Measurements from ENCODE around the gene PMIS2. TPM values are rescaled to one million over a fixed set of nuclear protein-coding genes. Genes with fewer than 3 reads are reported as not detected.

The PMIS2 gene
- total and polyA plus RNA-seq, 5 experiments from 2014 or later: not detected

DNA sequence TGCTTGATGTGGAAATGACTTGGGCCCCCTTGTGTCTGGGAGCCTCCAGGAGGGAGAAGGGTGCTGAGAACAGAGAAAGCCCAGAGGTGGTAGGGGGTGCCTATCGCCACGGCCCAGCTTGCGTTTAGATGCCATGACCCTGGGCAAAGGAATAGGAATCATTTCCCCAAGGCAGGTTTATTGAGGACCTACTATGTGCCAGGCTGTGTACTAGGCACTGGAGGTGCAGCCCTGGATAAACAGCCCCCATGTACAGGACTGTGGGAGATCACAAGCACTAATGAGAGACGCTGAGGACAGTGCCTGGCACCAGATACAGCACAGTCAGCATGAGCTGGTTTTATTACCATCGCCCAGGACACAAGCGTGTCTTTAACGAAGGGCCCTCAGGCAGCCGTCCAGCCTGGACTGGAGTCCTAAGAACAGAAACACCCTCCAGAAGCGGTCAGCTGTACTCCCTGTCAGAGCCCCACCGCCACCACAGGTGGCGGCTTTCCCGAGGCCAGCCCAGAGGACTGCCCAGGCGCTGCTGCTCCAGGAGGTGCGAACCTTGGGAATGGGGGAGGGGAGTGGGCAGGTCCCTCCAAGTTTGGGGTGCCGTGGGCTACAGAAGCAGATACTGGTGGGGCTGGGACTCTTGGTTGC is 36.0 kb upstream of the PMIS2 start:
- peaks cover 17 to 28% (median 25%) of the 10 kb centered on the region in 4 donors for H3K4me1 Mint-ChIP-seq
- POLR2A ChIA-PET: interaction anchor here (0.6 kb wide), 1 partner anchor 33 kb away, joined by 4 read pairs; no protein-coding TSS in a partner anchor
- peak in 1 of 10 donors; percentile 43 for DNase-seq
- ATAC-seq: no peak
- H3K36me3 Mint-ChIP-seq: peaks cover 0 to 8% (median 0%) of the 10 kb centered on the region in 3 donors
- peaks cover 0 to 1% (median 0%) of the 10 kb centered on the region in 5 donors for H3K27me3 Mint-ChIP-seq
- H3K9me3 Mint-ChIP-seq: no peaks in the 10 kb centered on the region
- no peak overlapping the region for H3K4me3 Mint-ChIP-seq
- H3K27ac Mint-ChIP-seq: peak overlapping the region in 1 of 10 donors; percentile 22

DNA sequence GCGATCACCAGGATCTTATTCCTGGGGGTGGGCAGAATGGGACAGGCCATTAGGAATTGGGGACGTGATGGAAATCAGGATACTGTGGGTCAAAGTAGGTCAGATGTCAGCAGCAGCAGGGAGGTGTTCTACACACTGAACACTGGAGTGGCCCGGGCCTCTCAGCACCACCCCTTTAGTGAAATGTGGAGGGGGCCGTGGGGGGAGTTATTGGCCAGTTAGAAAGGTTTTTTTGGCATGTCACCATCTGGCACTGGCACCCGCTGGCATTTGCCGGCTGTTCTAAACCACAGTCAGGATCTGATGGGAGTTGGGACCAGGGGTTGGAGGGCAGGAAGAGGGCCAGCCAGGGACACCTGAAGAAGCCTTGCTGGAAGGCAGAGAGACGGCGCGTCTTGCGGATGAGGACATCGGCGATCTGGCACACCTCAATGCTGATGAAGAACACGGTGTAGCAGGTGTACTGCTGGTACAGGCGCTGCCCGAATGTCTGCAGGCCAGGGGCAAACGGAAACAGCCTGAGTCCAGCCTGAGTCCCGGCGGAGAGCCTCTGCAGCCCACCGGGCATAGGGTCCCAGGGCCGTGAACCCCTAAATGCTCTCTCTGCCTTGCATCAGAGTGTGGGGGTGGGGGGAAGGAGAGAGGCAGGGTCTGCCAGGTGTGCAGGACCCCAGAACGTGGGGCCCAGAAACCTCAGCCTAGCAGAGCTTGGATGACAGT is 34.7 kb upstream of the PMIS2 start:
- H3K4me3 Mint-ChIP-seq: no peak overlapping the region
- no peaks in the 10 kb centered on the region for H3K9me3 Mint-ChIP-seq
- ATAC-seq (no peak), DNase-seq (peak in 1 of 10 donors; percentile 41)
- POLR2A ChIA-PET: no interaction called here
- peaks cover 16 to 25% (median 22%) of the 10 kb centered on the region in 4 donors for H3K4me1 Mint-ChIP-seq
- H3K36me3 Mint-ChIP-seq: peaks cover 0 to 8% (median 0%) of the 10 kb centered on the region in 3 donors
- no peak overlapping the region for H3K27ac Mint-ChIP-seq
- H3K27me3 Mint-ChIP-seq: peaks cover 0 to 5% (median 0%) of the 10 kb centered on the region in 5 donors

DNA sequence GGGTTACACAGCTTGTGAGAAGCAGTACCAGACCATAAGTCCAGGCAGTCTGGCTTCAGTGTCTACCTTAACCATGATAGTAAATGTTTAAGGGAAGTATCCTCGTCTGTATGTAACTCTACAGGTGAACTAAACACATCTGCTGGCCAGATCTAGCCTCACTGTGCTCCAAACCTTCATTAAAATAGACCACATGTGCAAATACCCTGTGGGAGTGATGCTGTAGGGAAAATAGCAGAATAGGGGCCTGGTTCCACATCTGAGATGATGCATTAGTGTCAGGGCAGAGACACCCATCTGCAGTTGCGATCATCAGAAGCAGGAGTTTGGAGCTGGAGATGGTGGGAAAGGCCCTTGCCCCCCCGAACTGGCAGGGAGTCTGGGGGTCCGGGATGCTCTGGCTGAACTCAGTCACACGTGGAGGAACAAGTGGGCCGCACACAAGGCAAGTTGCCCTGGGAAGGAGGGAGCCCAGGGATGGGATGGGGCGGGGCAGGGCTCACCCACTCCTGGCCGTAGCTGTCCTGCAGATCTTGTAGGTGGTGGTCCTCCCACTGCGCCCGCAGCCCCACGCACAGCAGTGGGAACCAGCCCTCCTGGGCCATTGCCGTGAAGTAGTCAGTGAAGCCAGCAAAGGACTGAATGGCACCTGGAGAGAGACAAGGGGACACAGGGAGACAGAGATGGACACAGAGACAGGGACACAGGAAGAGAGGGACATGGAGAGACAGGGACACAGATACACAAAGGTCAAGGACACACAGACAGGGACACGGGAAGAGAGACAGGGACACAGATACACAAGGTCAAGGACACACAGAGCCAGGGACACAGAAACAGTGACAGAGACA is 33.2 kb upstream of the PMIS2 start:
- Mint-ChIP-seq H3K4me1 (peaks cover 12 to 22% (median 15%) of the 10 kb centered on the region in 4 donors), H3K27me3 (peaks cover 0 to 11% (median 3%) of the 10 kb centered on the region in 5 donors), H3K4me3 (no peak overlapping the region), H3K27ac (peak overlapping the region in 1 of 10 donors; percentile 78), H3K9me3 (no peaks in the 10 kb centered on the region), H3K36me3 (peaks cover 0 to 5% (median 0%) of the 10 kb centered on the region in 3 donors)
- POLR2A ChIA-PET: no interaction called here
- DNase-seq (peak in 1 of 10 donors; percentile 42), ATAC-seq (no peak)

DNA sequence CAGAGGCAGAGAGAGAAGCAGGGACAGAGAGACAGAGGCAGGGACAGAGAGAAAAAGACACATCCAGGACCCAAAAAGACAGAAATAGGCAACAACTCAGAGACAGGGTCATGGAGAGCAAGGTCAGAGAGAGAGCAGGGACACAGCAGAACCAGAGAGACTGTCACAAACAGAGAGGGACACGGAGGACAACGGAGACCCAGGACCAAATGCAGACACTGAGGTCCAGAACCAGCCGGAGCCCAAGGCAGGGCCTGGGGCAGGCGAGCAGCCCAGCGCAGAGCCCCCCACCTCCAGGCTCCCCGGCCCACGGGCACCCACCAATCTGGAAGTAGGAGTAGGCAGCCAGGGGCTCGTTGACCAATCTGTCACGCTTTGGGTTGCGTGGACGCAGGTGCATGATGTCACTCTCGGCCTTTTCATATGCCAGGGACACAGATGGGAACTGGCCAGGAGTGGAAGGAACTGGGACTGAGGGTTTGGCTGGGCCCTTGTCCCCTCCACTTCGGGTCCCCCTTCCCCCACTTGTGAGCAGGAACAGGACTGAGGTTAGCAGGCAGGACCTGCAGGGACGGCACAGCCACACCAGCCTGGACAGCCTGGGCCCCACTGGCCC is 32.5 kb upstream of the PMIS2 start:
- peak overlapping the region in 1 of 10 donors; percentile 22 for H3K27ac Mint-ChIP-seq
- H3K4me3 Mint-ChIP-seq: no peak overlapping the region
- ATAC-seq (no peak), DNase-seq (peak in 1 of 10 donors; percentile 27)
- H3K27me3 Mint-ChIP-seq: peaks cover 0 to 13% (median 3%) of the 10 kb centered on the region in 5 donors
- POLR2A ChIA-PET: no interaction called here
- peaks cover 13 to 23% (median 15%) of the 10 kb centered on the region in 4 donors for H3K4me1 Mint-ChIP-seq
- H3K36me3 Mint-ChIP-seq: peaks cover 0 to 1% (median 0%) of the 10 kb centered on the region in 3 donors
- H3K9me3 Mint-ChIP-seq: no peaks in the 10 kb centered on the region

DNA sequence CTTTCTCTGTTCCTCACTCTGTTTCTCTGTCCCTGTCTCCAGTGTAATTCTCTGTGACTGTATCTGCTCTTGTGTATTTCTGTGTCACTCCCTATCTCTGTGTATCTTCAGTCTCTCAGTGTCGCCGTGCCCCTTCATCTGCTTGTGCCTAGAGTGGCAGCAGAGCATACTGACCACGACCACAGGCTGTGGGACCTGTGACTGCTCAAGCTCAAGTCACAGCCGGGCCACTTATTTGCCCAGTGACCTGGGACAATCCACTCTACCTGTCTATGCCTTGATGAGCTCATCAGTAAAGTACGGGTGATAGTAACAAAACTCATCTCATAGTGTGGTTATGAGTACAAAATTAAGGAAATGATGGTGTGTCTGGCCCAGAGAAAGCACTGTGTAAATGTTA is 31.9 kb upstream of the PMIS2 start:
- peaks cover 7 to 17% (median 15%) of the 10 kb centered on the region in 4 donors for H3K4me1 Mint-ChIP-seq

DNA sequence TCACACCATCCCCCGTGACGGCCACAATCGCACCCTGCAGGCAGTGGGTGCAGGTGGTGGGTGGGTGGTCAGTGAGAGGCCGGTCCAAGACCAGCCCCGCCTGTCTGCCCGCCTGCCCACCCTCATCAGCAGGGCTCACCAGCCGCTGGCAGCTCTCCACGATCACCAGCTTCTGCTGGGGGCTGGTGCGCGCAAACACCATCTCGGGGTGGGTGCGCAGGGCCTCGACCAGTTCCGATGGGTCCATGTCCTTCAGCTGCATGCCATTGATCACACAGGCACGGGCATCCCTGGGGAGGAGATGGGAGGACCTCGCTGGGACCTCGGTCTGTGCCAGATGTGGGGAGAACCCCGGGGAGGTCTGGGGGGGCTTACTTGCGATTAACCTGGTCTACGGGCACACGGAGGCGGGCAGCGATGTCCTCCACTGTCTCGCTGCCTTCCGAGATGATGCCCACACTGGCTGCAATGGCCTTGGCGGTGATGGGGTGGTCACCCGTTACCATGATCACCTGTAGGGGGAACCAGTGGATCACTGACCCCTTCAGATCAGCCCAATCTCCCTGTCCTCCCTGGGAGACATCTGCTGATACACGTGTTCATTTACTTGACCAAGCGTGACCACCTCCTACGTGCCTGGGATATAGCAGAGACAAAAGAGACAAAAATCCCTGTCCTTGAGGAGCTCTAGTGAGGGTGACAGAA is 30.5 kb upstream of the PMIS2 start:
- Mint-ChIP-seq H3K4me3 (peak overlapping the region in 1 of 10 donors; percentile 51), H3K4me1 (peaks cover 10 to 14% (median 12%) of the 10 kb centered on the region in 4 donors), H3K36me3 (no peaks in the 10 kb centered on the region), H3K27me3 (peaks cover 11 to 25% (median 15%) of the 10 kb centered on the region in 5 donors), H3K9me3 (no peaks in the 10 kb centered on the region), H3K27ac (no peak overlapping the region)
- ATAC-seq (no peak), DNase-seq (peak in 1 of 10 donors; percentile 60)
- POLR2A ChIA-PET: no interaction called here

More for the DNA sequence above, 31.9 kb upstream of the PMIS2 start:
- peak in 1 of 10 donors; percentile 27 for DNase-seq
- H3K36me3 Mint-ChIP-seq: no peaks in the 10 kb centered on the region
- ATAC-seq: no peak
- H3K9me3 Mint-ChIP-seq: no peaks in the 10 kb centered on the region
- H3K4me3 Mint-ChIP-seq: peak overlapping the region in 1 of 10 donors; percentile 9
- peak overlapping the region in 1 of 10 donors; percentile 16 for H3K27ac Mint-ChIP-seq
- peaks cover 0 to 16% (median 4%) of the 10 kb centered on the region in 5 donors for H3K27me3 Mint-ChIP-seq
- POLR2A ChIA-PET: no interaction called here

DNA sequence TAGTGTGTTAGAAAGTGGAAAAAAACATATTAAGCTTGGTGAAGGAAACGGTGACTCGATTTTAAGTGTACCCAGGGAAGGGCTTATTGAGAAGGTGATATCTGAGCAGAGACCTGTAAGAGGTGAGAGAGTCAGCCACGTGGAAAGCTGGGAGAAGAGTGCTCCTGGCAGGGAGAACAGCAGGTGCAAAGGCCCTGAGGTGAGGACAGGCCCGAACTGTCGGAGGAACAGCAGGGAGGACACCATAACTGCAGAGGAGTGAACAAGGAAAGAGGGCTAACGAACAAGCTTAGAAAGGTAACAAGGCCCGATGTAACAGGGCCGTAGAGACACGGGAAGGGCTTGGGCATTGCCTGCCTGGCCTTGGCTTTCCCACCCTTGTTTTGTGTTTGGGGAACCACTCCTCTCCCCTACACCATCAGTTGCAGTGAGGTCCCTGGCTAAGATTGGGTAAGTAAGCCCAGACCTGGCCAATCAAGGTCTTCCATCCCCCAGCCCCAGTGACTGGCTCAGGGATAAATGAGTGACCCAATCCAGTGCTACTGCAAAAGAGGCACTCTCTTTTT is 29.9 kb upstream of the PMIS2 start:
- POLR2A ChIA-PET: no interaction called here
- Mint-ChIP-seq H3K4me3 (peak overlapping the region in 4 of 10 donors; percentile 0 to 50 (median 17)), H3K27me3 (peaks cover 15 to 32% (median 21%) of the 10 kb centered on the region in 5 donors)

DNA sequence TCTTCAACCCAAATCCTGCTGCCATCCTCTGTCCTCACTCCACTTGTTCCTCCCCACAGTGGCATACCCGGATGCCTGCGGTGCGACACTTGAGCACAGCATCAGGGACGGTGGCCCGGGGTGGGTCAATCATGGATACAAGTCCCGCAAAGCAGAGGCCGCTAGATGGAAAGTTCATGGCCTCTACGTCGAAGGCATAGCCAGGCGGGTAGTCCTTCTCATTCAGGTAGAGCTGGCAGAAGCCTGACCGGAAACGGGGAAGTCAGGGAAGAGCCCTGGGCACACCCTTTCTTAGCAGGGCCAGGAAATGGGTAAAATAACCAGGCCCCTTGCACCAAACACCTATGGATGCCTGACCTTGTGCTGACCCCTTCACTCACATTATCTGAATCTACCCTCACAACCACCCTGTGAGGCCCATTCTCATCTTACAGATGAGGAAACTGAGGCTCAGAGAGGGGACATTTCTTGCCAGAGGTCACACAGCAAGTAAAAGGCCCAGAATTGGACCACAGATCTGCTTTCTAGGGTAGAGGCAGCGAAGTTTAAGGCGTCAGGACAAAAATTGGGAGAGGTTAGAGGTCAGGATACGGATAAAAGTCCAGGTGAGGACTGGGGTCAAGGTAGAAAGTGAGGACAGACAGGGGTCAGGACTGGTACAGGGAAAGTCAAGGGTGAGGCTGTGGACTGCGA is 29.0 kb upstream of the PMIS2 start:
- ATAC-seq: no peak
- POLR2A ChIA-PET: interaction anchor here (0.7 kb wide), 2 partner anchors 40 to 147 kb away, joined by 4 to 5 read pairs; partner anchors contain the start of gene ZBTB32
- no peaks in the 10 kb centered on the region for H3K9me3 Mint-ChIP-seq
- H3K36me3 Mint-ChIP-seq: no peaks in the 10 kb centered on the region
- no peak for DNase-seq
- H3K27me3 Mint-ChIP-seq: peaks cover 21 to 40% (median 30%) of the 10 kb centered on the region in 5 donors
- H3K4me1 Mint-ChIP-seq: peaks cover 10 to 14% (median 12%) of the 10 kb centered on the region in 4 donors
- peak overlapping the region; percentile 39 to 85 (median 77) for H3K4me3 Mint-ChIP-seq
- H3K27ac Mint-ChIP-seq: no peak overlapping the region

More for the DNA sequence above, 29.9 kb upstream of the PMIS2 start:
- DNase-seq: peak in 1 of 10 donors; percentile 18
- H3K9me3 Mint-ChIP-seq: no peaks in the 10 kb centered on the region
- peaks cover 10 to 14% (median 12%) of the 10 kb centered on the region in 4 donors for H3K4me1 Mint-ChIP-seq
- H3K36me3 Mint-ChIP-seq: no peaks in the 10 kb centered on the region
- ATAC-seq: no peak
- H3K27ac Mint-ChIP-seq: no peak overlapping the region

DNA sequence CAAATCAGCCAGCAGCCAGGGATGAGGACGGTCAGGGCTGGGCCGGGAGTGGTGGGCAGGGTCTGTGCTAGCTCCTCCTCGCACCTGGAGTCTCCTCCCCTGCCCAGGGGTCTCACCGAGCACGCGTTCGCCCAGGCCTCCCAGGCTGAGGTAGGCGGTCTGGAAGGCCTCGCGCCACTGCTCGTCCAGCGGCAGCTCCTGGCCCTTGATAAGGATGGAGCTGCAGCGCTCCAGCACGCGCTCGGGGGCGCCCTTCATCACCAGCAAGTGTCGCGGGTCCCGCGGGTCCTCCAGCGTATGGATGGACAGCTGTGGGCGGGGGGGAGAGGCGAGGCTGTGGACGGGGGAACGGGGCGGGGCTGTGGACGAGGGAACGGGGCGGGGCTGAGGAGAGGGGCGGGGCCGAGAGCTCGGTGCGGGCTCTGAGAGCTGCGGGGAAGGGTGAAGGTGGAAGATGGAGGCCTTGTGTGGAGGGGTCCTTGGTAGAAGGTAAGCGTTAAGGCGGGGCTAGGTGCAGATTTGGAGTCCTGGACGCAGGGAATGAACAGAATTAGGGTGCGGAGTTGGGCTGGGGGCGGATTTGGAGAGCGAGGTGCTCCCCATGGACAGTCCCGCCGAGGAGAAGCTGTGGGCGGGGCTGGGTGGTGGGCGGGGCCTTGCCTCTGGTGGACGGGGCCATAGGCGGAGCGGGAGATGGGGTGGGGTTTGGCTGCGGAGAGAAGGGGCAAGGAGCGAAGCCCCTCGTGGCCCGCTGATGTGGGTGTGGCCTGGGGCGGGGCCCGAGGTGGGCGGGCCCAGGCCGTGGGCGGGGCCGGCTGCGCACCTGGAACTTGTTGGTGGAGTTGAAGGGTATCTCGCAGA is 28.2 kb upstream of the PMIS2 start:
- Mint-ChIP-seq H3K27me3 (peaks cover 25 to 47% (median 34%) of the 10 kb centered on the region in 5 donors), H3K4me1 (peaks cover 10 to 14% (median 12%) of the 10 kb centered on the region in 4 donors), H3K36me3 (no peaks in the 10 kb centered on the region), H3K27ac (peak overlapping the region in 2 of 10 donors; percentile 27 to 47), H3K4me3 (peak overlapping the region; percentile 68 to 87 (median 80)), H3K9me3 (no peaks in the 10 kb centered on the region)
- ATAC-seq (peak; percentile 79 to 81), DNase-seq (peak in 8 of 10 donors; percentile 40 to 73 (median 47))
- POLR2A ChIA-PET: interaction anchor here (0.7 kb wide), 2 partner anchors 39 to 147 kb away, joined by 4 to 5 read pairs; partner anchors contain the start of gene ZBTB32
